Activated CD8-positive, alpha-beta memory T cell treated with anti-CD3 and anti-CD28 coated beads for 48 hours (primary cell): Measurements from ENCODE around the gene CLCNKB.
"Not testable (repeated sequence)": the region's sequence is repeated elsewhere in the genome, so short reads cannot be mapped to it uniquely, and the experiment has no call there.

ENCODE experiments used
- DNase-seq, 3 experiments: peaks; one replicate each; pipeline ENCODE4 v3.0.0-alpha.2; 2020; ENCODE audit warnings: low read depth in 2 of 3, low spot score in 2 of 3

The CLCNKB gene

DNA sequence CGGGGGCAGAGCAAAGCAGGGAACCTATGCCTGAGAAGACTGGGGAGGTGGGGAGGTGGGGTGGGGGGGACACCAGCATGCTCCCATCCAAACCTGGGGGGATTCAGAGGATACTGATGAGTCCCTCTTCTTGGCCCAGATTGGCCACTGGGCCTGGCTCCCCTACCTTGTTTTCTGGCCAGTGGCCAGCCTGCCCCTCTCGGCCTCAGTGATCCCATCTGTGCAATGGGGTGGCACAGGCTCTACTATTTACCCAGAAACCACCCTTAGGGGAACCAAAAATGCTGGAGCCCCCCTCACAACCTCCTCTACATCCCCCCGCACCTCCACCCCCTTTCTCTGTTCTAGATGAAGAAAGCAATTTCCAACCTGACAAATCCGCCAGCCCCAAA, 12.9 kb downstream of the CLCNKB start:
- not testable (repeated sequence) for DNase-seq

DNA sequence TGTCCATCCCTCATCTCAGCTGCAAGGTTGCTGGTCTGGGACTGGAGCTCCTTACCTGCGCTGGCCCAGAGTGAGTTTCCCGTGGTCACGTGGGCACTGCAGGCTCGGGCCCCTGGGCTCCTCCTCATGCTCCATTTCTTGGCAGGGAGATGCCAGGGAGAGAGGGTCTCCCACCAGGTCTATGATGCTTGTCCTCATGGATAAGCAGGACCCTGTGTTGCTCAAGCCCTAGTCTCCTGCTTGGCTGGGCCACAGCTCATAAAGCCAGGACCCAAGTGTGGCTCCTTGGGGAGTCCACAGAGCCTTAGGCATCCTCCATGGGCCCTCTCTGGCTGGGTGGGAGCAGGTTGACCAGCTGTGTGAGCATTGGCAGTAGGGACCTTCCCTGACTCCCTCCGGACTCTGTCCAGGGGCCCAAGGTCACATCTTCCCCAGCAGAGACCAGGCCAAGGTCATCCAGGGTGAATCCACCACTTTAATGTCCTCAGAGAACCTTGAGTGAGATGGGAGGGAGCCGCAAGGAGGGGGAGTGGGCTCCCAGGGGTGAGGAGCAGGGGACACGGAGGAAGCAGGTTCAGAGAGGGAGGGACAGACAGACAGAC, 13.8 kb downstream of the CLCNKB start:
- not testable (repeated sequence) for DNase-seq

DNA sequence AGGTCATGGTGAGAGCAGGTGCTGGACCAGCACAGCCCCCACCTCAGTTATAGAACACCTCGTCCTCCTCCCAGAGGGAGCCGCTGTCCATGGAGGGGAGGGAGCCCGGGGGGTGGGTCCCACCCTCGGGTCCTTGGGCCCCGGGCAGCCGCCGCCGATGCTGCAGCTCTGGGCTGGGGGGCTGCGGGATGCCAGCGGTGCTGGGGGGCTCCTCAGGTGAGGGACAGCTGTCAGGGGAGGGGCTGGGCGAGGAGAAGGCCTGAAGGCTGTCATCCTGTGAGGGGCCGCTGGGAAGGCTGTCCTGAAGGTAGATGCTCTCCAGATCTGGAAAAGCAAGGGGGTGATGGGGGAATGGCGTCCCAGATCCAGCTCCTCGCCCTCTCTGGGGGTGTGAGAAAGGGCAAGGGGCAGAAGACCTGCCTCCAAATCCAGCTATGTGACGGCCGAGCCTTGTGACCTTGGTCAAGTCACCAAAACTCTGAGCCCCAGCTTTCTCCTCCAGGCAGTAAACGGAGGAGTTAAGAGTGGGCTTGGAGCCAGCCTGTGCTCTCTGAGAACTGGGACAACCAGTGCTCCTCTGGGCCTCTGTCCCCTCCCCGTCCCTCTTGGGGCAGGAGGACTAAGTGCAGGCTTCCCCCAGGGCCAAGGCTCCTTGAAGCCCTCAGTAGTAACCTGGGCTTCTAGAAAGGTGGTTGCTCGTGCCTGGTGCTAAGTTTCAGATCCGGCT, 15.0 kb downstream of the CLCNKB start:
- DNase-seq = not testable (repeated sequence)

DNA sequence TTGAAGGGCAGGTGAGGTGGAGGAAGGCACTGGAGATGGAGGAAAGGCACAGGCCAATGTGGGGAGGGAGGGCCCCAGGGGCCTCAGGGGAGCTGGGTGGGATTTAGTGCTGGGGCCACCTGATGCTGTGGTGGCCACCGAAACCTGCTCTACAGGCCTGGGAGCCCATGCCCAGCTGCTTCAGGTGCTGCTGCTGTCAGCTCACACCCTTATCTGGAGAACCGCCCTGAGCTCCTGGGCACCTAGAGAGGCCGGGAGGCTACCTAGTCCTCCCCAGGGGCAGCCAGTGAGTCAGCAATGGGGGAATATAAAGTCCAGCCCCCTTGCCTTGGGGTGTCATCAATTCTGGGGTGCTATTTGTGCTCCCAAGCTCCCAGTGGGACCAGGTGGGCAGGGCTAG, 17.7 kb downstream of the CLCNKB start:
- no peak for DNase-seq

DNA sequence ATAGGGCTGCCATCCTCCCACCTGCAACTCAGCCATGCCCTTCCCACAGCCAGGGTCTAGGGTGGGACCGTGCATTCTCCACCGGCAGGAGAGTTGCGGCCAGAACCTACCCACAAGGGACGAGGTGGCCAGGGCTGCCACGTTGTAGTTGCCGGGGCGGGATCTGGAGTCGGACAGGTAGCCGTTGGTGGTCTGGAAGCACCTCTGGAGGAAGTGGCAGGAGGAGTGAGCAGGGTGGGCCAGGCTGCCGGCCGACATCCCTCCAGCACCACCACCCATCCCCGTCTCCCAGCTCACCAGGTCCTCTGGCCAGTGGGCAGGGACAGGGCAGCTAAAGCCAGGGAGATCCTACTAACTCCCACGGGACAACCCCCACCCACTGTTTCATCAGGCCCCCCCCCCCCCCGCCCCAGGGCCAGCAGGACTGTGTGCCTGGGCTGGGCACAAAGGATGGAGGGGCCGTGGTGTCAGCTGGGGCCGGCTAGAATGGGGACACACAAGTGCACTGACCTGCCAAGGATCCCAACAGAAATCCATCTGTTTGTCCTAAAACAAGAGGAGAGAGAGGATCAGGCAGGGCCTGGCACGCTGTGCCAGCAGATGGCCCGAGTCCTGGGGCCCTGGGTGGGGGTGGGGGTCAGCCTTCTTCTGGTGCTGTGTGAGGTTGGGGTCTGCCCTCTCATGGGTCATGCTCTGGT, 18.6 kb downstream of the CLCNKB start:
- not testable (repeated sequence) for DNase-seq

DNA sequence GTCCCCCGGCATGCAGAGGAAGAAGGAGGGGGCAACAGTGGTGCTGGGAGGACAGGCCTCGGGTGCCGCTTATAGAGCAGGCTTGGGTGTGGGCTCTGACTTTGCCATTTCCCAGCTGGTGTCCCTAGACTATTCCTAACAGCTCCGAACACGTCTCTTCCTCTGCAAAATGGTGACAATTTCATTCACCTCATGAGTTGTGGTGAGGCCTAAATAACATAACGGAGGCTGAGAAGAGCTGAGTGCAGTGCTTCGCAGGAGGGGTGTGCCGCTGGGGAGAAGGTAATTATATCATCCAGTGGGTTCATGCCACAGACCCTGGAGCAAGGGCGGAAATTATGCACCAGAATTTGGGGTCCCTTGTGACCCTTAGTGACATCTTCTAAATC, 19.1 kb downstream of the CLCNKB start:
- not testable (repeated sequence) for DNase-seq

DNA sequence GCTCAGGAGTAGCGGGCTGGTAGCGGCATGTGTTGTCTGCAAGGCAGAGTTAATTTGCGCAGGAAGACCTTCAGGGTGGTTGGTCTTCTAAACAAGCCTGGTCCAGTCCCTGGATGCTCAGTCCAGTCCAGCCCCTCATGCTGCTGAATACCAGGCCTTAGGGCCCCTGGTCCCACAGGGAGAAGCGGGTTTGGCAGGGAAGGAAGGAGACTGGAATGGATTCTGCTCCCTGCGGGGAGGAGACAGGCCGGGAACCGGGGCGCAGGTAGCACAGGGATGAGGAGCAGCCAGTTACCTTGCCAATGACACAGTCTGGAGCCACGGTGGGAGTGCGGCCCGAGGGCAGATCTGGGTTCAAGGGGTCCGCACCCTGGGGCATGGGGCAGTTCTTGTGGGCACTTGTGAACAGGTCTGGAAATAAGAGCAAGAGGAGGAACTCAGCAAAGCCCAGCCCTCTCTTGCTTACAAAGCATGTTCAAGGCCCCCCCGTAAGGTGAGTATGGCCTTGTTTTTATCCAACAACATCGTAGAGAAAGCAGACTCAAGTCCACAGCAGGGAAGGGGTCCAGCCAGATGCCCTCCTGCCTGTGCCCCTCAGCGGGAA, 19.7 kb downstream of the CLCNKB start:
- DNase-seq = no peak

DNA sequence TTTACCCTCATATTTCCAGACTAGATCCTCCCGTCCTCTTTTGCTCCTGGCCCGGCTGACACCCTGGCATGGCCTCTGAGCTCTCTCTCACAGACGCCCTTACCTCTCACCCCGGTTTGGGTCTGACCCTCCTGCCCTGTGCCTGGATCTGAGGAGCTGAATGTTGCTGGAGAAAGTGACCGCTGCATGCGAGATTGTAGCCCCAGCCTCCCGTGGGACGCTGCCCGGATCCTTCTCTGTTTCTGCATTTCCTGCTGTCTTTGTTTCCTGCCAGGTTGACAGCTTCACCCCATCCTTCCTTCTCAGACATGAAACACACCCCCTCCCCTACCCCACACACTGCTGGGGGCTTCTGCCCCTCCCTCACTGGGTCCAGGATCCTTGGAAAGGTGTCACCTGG, 20.3 kb downstream of the CLCNKB start:
- DNase-seq = no peak

DNA sequence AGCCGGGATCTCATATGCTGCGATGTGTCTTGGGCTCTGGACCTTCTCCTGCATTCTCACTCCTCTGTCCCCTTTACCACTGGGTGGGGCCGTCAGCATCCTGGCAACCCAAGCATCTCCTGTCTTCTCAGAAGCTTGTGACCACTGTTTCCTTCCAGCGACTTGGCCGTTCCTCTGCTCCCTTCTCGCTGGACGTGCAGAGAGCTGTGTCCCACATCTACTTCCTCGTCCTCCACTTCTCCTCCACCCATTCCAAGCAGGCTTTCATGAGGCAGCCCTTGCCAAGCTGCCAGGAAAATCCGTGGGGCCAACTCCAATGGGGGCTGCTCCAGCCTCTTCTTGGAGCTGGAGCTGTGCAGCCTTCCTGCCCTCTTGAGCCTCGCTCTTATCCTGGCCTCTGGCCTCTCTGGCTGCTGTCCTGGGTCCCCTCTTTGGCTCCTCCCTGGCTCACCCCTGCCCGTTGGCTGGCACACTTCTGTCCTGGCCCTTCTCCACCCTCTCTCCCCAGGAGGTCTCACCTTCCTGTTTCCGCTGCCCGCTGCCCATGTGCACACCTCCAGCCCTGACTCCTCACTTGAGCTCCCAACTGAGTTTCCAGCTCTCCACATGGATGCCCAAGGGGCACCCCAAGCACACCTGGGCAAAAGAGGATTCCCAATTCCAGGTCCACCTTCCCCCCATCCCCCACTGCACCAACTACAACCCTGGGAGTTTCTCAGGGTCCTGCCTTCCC, 21.1 kb downstream of the CLCNKB start:
- no peak for DNase-seq

DNA sequence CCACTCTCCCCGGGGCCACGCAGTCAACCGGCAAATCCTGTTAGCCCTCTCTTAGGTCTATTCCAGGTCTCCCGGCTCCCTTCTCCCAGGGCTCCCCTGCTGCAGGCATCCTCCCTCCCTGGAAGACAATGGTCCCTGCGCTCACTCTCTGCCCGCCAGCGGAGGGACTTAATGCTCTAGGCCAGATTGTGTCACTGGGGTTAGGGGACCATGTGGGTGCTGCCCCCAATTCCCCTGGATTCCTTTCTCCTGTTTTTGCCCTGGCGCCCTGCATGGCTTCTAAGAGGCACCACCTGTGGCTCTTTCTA, 21.6 kb downstream of the CLCNKB start:
- DNase-seq = no peak

DNA sequence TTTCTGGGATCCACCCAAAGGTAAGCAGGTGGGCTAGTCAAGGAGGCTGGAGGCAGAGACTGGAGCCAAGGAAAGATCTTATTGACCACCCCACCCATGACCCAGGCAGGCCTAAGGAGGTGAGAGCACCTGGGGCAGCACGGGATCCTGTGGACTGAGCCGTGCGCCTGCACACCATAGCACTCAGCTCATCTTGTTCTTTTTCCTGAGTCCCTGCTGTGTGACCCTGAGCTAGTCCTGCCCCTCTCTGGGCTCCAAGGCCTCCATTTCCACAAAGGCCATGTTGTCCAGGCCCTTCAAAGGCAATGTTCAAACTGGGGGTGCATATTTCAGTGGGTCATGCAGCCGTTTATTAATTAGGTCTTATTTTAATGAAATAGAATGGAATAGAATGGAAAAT, 22.7 kb downstream of the CLCNKB start:
- no peak for DNase-seq

DNA sequence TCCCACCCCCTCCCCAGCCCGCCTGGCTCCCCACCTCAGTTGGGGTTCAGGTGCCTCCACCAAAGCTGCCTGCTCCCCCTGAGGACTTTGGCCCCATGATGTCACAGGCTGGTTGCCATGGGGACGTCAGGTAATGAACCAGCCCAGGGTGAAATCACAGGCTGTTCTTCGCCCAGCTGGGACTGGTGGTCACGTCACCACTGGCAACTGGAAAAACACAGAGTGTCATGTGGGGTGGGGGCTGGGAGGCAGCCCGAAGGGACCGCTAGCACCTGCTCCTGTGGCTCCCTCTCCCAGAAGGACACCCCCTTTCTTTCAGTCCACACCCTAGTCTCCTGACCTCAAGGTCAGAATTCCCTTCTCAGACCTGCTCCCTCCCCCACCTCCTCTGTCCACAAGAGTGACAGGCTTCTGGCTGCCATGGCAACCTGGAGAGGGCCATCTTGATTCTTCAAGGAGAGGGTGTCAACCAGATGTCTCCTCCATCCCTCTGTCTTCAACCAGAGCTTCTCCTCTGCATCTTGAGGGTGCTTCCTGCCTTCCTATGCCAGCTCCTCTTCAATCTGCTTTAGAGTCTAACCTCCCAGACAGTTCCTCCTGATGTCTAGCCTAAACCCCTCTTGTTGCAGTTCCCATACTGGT, 23.7 kb downstream of the CLCNKB start:
- no peak for DNase-seq

DNA sequence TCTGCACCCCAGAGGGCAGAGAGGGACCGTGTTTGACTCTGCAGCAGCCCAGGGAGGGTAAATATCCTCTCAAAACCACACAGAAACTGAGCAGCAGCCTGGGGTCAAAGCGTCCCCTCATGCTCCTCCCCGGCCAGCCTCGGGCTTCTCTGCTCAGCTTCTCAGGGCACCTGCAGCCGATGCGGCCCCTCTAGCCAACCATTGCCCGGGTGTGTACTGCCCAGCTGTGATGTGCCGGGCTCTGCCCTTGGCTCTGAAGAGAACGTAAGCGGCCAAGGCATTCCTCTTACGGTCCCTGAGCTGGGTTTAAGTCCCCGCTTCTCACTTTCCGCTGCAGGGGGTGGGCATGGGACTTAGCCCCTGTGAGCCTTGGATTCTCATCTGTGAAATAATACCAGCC, 24.4 kb downstream of the CLCNKB start:
- DNase-seq = no peak

DNA sequence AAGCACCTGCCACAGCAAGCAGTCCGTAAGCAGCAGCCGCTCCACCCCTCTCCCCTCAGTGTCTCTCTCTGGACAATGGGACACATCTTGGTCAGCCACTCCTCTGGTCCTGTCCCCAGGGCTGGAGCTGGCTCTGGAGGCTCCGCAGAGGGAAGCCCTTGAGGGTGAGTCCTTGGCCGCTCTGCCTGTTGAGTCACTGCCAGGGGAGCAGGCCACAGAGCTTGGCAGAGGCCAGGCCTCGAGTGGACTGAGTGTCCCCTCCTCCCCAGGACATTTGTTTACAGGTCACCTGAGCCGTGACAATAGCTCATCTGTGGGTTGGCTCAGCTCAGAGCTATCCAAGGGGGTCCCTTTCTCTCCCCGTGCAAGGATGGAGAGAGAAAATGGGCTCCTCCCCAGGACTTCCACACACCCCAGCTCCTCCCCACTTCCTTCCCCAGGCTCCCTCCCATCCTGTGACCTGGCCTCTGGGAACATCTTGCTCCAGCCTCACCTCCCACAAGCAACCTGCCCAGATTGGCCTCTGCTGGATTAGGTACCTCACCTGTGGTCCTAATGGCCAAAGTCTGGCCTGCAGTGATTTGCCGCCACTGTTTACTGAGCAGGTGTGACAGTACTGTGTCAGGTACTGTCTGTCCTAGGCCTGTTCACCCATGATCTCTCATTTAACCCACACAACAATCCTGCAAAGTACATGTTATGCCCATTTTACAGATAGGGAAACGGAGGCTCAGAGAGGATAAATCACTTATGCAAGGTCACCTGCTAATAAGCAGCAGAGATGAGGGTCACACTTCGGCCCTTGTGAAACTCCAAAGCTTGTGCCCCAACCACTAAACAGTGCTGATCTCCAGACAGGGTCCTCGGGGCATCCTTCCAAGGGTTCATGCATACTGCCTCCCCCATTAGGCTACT, 25.0 kb downstream of the CLCNKB start:
- no peak for DNase-seq

DNA sequence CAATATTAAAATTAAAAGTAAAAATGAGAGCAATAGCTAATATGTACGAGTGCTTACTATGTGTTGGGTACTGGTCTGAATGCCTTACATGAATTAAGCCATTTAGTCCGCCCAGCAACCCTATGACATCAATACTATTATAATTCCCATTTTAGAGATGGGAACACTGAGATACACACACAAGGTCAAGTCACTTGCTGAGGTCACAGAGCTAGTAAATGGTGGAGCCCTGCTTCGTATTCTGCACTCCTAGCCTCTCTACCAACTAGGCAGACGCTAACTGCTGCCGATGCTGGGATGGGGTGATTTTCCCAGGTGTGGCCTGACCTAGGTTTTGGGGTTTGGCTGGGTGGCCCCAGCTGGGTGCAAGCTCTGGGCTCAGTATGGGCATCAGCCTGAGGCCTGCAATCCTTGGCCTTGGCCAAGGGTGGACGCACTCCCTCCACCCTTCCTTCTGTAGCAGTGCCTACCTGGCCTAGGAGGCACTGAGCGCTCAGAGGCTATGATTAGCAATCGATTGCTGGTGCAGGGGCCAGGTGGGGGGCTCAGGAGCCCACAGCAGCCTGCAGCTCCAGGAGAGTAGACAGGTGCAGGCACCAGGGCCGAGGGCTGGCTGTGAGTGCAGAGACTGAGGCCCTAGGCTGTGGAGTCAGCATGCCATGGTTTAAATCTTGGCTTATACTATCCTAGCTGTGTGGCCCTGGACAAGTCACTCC, 27.2 kb downstream of the CLCNKB start:
- no peak for DNase-seq

DNA sequence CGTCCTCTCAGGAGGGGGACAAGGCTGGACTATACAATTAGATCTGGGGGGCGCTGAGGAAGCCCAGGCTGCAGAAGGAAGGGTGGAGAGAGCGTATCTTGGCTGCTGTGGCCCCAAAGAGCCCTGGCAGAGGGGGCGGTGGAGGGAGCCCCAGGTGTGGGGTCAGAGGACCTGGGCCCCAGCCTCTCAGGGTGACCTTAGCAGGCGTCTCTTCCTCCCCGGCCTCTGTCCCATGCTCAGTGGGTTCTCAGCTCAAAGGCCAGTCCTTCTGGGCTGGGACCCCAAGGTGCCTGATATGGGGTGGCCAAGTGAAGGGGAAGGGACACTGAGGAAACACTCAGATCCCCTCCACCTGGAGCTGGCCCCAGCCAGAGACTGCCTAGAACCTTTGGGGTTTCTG, 28.0 kb downstream of the CLCNKB start:
- DNase-seq = no peak

DNA sequence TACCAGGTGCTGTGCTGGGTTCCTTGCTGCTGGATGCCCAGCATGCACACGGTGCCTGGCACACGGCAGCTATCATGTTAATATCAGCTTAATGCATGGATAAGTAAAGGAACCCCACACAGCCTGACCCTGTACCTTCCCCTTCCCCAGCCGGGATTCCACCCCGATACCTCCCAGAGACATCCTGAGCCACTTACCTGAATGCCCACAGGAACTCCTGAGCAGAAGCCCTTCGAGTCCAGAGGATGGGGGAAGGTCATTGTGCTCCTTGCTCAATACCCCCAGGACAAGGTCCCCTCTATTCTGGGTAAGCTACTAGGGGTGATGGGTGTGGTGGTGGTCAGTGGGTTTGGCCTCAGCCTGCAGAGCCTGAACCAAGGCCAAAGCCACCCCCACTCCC, 28.5 kb downstream of the CLCNKB start:
- DNase-seq = no peak

DNA sequence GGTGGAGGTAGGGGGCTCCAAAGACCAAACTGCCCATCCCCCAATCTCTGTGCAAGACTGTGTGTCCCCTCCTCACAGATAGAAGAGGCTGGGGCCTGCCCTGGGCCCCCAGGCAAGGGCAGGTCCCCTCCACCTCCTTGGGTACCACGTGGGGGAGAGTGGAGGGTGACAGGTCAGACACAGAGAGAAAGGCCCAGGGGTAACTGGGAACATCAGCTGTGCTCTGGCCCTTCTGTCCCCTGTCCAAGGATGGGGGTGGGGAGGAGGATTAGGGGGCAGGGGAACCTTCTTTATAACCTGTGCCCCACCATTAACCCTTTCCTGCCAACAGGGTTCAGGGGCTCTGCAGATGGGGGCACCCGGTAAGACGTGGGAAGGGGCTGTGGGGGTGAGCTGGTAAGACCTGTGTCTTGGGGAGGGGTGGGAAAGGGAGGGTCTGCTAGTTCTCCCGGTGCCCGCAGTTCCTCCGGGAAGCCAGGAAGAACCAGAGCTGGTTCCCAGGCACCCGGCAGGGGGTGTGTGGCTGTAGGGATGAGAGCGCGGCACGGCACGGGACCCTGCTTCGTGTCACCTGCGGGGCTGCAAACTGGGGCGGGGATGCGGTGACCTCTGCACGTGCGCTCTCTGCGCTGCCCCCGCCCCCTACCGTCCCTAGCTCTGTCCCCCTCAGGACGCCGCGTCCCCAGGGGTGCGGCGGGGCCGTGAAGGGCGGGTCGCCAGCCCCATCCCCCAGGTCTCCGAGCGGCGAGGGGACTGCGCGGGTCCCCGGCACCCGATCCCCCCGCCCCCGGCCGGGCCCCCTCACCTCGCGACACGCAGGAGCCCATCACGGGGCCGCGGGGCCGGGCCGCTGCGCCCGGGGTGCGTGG, 29.3 kb downstream of the CLCNKB start:
- no peak for DNase-seq
